Measurements from ENCODE around the gene ERI3.

DNA sequence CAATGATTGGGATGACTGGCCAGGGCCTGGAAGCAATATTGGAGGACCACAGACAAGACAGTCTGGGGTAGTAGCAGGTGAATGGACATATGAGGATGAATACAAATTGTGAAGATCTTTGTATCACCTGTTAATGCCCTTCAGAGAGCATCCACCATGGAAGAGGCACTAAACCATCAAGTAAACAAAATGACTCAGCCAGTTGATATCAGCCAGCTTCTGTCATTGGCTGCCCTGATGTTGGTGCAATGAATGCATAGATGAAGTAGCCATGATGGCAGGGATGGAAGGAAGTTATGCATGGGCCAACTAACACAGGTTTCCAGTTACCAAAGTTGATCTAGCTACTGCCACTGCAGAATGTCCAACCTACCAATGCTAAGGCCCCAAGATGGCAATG is 16.1 kb upstream of the ERI3 start:
- TF ChIP-seq, protein P1, sequence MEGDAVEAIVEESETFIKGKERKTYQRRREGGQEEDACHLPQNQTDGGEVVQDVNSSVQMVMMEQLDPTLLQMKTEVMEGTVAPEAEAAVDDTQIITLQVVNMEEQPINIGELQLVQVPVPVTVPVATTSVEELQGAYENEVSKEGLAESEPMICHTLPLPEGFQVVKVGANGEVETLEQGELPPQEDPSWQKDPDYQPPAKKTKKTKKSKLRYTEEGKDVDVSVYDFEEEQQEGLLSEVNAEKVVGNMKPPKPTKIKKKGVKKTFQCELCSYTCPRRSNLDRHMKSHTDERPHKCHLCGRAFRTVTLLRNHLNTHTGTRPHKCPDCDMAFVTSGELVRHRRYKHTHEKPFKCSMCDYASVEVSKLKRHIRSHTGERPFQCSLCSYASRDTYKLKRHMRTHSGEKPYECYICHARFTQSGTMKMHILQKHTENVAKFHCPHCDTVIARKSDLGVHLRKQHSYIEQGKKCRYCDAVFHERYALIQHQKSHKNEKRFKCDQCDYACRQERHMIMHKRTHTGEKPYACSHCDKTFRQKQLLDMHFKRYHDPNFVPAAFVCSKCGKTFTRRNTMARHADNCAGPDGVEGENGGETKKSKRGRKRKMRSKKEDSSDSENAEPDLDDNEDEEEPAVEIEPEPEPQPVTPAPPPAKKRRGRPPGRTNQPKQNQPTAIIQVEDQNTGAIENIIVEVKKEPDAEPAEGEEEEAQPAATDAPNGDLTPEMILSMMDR (IDR thresholded peaks at IDR 0.05): no peak
- no peak for TF ChIP-seq POLR2A (IDR thresholded peaks at IDR 0.05)
- no peak for TF ChIP-seq POLR2AphosphoS5 (IDR thresholded peaks at IDR 0.05; ENCODE audit: insufficient read depth in 1 of 2, low read depth in 1 of 2)

Measured in vagina (tissue), 2 donors.